Hepatocyte (in vitro differentiated cells): ENCODE data around the gene NPR1.

Experiments used
- CTCF ChIP-seq: fragments of 200-600 bp; sonication (generic); IDR thresholded peaks from 2 replicates; pipeline ENCODE4 v1.5.1; 2016; ENCODE audit warnings: antibody characterized with exemption, mild to moderate bottlenecking; ENCODE audit not compliant: poor library complexity
- EZH2phosphoT487 ChIP-seq: fragments of 200-600 bp; sonication (generic); IDR thresholded peaks from one replicate; pipeline ENCODE4 v1.6.1; 2018; ENCODE audit warnings: antibody characterized with exemption, mild to moderate bottlenecking, low read depth, moderate library complexity; ENCODE audit not compliant: unreplicated experiment, severe bottlenecking

- TF ChIP-seq CTCF (no peak), EZH2phosphoT487 (no peak)
These were observed 37.6 kb upstream of the NPR1 start for GRCh38 chr1:153640861-153641260.
